AG09309 (cell line): Measurements from ENCODE around the gene MAPK8.
"Not testable (repeated sequence)": the region's sequence is repeated elsewhere in the genome, so short reads cannot be mapped to it uniquely, and the experiment has no call there.

Experiments used
- DNase-seq: peaks from one replicate; pipeline ENCODE4 v3.0.0-alpha.2; 2010; ENCODE audit warnings: low read depth
- H3K4me3 ChIP-seq: 2 replicates; pipeline ENCODE4 v1.5.1; 2011; ENCODE audit warnings: mild to moderate bottlenecking, low read depth, low read length, moderate library complexity; ENCODE audit not compliant: control insufficient read depth
- TF ChIP-seq, protein P1 (sequence below): IDR thresholded peaks from 2 replicates; pipeline ENCODE4 v1.5.1; 2011; ENCODE audit warnings: mild to moderate bottlenecking, low read depth, low read length, inconsistent platforms; ENCODE audit not compliant: insufficient read depth, control insufficient read depth; ENCODE audit errors: missing control alignments

The MAPK8 gene

DNA sequence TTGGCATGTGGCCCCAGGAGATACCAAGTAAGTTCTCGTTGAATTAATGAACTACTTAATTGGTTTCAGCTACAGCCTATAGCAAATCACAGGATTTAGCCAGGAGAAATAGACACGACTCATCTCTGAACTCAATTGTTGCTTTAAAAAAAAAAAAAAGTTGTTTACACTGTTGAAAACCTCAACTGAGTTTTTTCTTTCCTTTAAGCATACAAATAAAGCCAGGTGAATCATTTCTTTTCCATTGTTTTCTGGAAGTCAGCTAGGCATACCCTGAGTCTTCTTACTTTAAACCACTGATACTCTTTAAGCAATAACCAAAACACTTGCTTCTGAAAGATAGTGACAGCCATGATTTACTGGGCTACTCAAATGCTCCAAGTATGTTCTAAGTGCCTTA is 32.7 kb upstream of the MAPK8 start:
- TF ChIP-seq, protein P1, sequence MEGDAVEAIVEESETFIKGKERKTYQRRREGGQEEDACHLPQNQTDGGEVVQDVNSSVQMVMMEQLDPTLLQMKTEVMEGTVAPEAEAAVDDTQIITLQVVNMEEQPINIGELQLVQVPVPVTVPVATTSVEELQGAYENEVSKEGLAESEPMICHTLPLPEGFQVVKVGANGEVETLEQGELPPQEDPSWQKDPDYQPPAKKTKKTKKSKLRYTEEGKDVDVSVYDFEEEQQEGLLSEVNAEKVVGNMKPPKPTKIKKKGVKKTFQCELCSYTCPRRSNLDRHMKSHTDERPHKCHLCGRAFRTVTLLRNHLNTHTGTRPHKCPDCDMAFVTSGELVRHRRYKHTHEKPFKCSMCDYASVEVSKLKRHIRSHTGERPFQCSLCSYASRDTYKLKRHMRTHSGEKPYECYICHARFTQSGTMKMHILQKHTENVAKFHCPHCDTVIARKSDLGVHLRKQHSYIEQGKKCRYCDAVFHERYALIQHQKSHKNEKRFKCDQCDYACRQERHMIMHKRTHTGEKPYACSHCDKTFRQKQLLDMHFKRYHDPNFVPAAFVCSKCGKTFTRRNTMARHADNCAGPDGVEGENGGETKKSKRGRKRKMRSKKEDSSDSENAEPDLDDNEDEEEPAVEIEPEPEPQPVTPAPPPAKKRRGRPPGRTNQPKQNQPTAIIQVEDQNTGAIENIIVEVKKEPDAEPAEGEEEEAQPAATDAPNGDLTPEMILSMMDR: no peak
- DNase-seq: no peak
- H3K4me3 ChIP-seq: no peak overlapping the region

DNA sequence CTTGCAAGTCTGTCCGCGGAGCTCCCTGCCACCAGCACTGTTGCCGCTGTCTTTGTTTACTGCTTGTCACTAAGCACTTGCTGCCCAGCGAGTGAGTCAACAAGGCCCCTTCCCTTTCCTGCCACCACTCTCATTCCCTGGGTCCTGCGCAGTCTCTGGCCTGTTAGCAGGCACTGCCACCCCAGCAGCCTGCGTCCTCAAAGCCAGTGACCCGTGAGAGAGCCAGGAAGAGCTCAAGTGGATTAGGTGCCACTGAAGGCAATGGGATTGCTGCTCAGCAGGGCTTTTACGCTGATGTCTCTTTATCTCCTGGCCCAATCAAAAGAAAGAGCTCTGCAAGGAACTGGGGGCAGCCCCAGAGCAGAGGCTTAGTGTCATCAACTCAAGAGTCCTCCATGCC is 31.8 kb upstream of the MAPK8 start, which contains the start of gene FRMPD2:
TSS of gene FRMPD2 (minus strand) at position 61 of the 400 bp plus-strand sequence. CDS start 129 bp downstream, outside the sequence.
- no peak for DNase-seq
- no peak within 1 kb of the TSS for H3K4me3 ChIP-seq
- TF ChIP-seq, protein P1: no peak

DNA sequence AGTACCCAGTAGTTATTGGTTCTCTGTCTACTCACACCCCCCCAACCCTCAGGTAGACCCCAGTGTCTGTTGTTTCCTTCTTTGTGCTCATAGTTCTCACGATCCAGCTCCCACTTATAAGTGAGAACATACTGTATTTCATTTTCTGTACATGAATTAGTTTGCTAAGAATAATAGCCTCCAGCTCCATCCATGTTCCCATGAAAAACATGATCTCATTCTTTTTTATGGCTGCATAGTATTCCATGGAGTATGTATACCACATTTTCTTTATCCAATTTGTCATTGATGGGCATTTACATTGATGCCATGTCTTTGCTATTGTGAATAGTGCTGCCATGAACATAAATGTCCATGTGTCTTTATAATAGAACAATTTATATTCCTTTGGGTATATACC is 29.4 kb upstream of the MAPK8 start:
- no peak for DNase-seq
- TF ChIP-seq, protein P1: no peak
- no peak overlapping the region for H3K4me3 ChIP-seq

DNA sequence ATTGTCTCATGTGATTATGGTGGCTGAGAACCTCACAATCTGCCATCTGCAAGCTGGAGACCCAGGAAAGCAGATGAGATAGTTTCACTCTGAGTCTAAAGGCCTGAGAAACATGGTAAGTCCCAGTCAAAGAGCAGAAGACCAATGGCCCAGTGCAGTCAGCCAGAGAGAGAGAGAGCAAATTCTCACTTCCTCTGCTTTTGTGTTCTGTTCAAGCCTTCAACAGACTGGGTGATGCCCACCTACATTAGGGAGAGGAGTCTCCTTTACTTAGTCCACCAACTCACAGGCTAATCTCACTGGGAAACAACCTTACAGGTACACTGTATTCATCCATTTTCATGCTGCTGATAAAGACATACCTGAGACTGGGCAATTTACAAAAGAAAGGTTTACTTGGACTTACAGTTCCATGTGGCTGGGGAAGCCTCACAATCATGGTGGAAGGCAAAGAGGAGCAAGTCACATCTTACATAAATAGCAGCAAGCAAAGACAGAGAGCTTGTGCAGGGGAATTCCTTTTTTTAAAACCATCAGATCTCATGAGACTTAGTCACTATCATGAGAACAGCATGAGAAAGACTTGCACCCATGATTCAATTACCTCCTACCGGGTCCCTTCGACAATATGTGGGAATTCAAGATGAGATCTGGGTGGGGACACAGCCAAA is 27.3 kb upstream of the MAPK8 start:
- TF ChIP-seq, protein P1: no peak
- DNase-seq: no peak
- no peak overlapping the region for H3K4me3 ChIP-seq

DNA sequence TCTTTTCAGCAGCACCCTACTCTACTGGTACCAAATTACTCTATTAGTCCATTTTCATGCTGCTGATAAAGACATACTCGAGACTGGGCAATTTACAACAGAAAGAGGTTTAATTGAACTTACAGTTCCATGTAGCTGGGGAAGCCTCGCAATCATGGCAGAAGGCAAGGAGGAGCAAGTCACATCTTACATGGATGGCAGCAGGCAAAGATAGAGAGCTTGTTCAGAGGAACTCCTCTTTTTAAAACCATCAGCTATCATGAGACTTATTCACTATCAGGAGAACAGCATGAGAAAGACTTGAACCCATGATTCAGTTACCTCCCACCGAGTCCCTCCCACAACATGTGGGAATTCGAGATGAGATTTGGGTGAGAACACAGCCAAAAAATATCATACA is 24.8 kb upstream of the MAPK8 start:
- DNase-seq, H3K4me3 ChIP-seq: not testable (repeated sequence)

DNA sequence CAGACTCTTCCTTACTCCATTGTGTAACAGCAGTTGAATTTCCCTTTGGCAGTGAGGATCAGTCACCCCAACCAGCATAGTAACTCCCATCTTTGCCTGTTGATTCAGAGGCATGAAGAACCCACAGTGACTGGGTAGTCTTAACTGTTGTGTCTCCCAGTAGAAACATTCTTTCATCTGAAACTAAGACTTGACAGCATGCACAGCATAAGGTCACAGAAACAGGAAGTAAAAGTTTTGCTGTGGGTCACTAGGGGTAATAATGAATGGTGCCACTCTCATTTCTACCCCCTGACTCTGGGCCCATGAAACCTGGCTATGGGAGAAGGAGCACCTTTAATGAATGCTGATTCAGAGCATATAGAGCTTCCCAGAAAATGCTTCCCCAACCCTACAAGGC is 23.6 kb upstream of the MAPK8 start:
- TF ChIP-seq, protein P1: no peak
- no peak for DNase-seq
- H3K4me3 ChIP-seq: no peak overlapping the region

DNA sequence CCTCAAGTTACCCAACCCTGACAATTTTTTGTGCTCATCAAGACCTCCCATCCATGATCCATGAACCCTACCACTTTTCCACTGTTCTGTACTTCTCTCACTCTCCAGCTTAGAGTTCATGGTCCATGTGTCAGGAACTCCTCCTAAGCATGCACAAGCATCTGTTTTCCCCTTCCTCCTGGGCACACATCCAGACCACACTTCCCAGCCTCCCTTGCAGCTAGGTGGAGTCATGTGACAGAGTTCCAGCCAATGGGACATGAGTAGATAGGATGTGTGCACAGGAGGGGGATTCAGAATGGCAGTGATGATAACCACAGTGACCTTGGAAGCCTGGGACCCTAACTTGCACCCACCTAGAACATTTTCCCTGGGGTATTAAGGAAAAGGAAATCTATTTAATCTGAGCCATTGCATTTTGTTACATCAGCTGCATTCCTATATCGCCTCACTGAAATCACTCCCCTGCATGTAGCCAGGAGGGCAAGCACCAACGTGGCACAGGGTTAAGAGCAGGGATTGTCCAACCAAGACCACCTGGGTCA is 22.4 kb upstream of the MAPK8 start:
- TF ChIP-seq, protein P1: no peak
- no peak overlapping the region for H3K4me3 ChIP-seq
- no peak for DNase-seq
